Neutrophil (primary cell): ENCODE measurements around the gene ZCCHC4.

Source experiments
- H3K27ac ChIP-seq: fragments of 200-600 bp; sonication (generic); 2 replicates; pipeline ENCODE4 v1.5.1; 2016; ENCODE audit warnings: mild to moderate bottlenecking, moderate library complexity
- H3K27me3 ChIP-seq: fragments of 200-600 bp; sonication (generic); 2 replicates; pipeline ENCODE4 v1.6.0; 2016; ENCODE audit warnings: mild to moderate bottlenecking
- H3K36me3 ChIP-seq: fragments of 200-600 bp; sonication (generic); 2 replicates; pipeline ENCODE4 v1.5.1; 2017
- H3K4me1 ChIP-seq, 2 experiments: fragments of 200-600 bp in 1 of 2; sonication (generic) in 1 of 2; 1 replicate in 1 of 2; 2 replicates in 1 of 2; pipeline versions ENCODE4 v1.5.1 to v1.6.1; 2013 to 2016; ENCODE audit warnings: low read depth in 1 of 2, low read length in 1 of 2, mild to moderate bottlenecking in 1 of 2, moderate library complexity in 1 of 2; ENCODE audit not compliant: control insufficient read depth in 1 of 2, insufficient read depth in 1 of 2
- H3K4me3 ChIP-seq, 2 experiments: fragments of 200-600 bp in 1 of 2; sonication (generic) in 1 of 2; 1 replicate in 1 of 2; 2 replicates in 1 of 2; pipeline ENCODE4 v1.5.1; 2013 to 2016; ENCODE audit warnings: low read depth in 1 of 2, low read length in 1 of 2, mild to moderate bottlenecking in 1 of 2, moderate library complexity in 1 of 2
- H3K9me3 ChIP-seq: fragments of 200-600 bp; sonication (generic); 2 replicates; pipeline ENCODE4 v1.5.1; 2016
- TF ChIP-seq, protein P1 (sequence below): fragments of 200-600 bp; sonication (generic); IDR thresholded peaks from 2 replicates; pipeline ENCODE4 v1.5.1; 2016; ENCODE audit warnings: antibody characterized with exemption

ZCCHC4 gene

DNA sequence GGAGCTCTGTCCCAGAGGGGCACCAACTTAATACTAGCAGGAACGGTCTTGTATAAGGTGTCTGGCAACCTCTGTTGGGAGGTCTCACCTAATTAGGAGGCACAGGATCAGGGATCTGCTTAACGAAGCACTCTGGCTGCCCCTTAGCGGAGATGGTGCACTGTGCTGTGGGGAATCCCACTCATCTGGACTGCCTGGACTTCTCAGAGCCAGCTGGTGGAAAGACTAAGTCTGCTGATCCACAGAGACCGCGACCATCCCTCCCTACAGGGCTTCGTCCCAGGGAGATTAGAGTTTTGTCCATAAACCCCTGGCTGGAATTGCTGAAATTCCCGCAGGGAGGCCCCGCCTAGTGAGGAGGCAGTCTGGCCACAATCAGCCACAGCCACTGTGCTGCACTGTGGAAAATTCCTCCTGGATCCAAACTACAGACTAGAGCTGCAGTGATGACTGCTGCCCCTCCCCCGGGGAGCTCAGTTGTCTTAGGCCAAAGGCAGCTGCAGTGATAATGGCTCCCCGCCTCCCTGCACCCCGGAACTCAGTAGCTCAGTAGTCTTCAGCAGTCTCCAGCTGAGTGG, 22.0 kb upstream of the ZCCHC4 start:
- Histone ChIP-seq H3K27me3 (no peaks in the 10 kb centered on the region), H3K36me3 (no peaks in the 10 kb centered on the region), H3K27ac (no peak overlapping the region), H3K4me1 (no peaks in the 10 kb centered on the region), H3K4me3 (no peak overlapping the region), H3K9me3 (no peaks in the 10 kb centered on the region)
- TF ChIP-seq, protein P1, sequence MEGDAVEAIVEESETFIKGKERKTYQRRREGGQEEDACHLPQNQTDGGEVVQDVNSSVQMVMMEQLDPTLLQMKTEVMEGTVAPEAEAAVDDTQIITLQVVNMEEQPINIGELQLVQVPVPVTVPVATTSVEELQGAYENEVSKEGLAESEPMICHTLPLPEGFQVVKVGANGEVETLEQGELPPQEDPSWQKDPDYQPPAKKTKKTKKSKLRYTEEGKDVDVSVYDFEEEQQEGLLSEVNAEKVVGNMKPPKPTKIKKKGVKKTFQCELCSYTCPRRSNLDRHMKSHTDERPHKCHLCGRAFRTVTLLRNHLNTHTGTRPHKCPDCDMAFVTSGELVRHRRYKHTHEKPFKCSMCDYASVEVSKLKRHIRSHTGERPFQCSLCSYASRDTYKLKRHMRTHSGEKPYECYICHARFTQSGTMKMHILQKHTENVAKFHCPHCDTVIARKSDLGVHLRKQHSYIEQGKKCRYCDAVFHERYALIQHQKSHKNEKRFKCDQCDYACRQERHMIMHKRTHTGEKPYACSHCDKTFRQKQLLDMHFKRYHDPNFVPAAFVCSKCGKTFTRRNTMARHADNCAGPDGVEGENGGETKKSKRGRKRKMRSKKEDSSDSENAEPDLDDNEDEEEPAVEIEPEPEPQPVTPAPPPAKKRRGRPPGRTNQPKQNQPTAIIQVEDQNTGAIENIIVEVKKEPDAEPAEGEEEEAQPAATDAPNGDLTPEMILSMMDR = no peak

DNA sequence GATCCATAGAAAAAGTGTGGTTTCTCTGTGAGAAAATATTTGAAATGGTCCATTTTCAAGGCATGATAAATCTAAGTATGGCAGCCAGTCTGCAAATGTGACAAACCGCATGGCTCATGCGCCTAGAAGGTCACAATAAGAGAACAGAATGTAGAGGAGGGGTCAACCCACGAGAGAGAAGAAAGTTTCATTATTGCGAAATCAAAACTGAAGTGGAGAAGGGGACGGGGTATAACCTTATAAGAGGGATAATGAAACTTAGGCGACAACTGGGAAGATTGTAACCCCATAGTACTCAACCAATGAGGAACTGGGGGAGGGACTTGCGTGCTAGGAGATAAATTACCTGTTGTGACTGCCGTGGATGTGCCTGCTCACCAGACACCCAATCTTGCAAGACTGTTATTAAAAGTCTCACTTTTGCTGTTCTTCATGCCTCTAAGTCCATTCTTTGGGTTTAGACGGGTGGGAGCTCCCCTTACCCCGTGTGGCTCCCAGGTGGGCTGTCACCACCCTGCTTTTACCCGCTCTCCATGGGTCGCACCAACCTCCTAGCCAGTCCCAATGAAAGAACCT, 21.3 kb upstream of the ZCCHC4 start:
- Histone ChIP-seq H3K27me3 (no peaks in the 10 kb centered on the region), H3K4me1 (no peaks in the 10 kb centered on the region), H3K36me3 (no peaks in the 10 kb centered on the region), H3K4me3 (no peak overlapping the region), H3K9me3 (no peaks in the 10 kb centered on the region), H3K27ac (no peak overlapping the region)
- TF ChIP-seq, protein P1 = no peak

DNA sequence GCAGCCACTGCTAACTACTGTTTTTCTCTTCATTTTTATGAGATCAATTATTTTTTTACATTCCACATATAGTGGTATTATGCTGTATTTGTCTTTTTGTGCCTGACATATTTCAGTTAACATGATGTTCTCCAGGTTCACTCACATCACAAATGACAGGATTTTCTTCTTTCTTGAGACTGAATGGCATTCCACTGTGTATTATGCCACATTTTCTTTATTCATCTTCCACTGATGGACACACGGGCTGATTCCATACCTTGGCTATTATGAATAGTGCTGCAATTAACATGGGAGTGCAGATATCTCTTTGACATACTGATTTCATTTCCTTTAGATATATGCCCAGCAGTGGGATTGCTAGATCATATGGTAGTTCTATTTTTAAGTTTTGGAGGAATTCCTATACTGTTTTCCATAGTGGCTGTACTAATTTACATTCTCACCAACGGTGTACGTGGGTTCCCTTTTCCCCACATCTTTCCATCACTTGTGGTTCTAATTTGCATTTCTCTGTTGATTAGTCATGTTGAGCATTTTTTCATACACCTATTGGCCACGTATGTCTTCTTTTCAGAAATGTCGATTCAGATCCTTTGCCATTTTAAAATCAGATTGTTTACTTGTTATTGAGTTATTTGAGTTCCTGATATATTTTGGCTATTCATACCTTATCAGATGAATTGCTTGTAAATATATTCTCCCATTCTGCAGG, 14.9 kb upstream of the ZCCHC4 start:
- peaks cover 18% of the 10 kb centered on the region for H3K27me3 ChIP-seq
- H3K36me3 ChIP-seq = no peaks in the 10 kb centered on the region
- H3K4me1 ChIP-seq = no peaks in the 10 kb centered on the region
- H3K4me3 ChIP-seq = no peak overlapping the region
- TF ChIP-seq, protein P1 = no peak
- H3K9me3 ChIP-seq = no peaks in the 10 kb centered on the region
- H3K27ac ChIP-seq = no peak overlapping the region

DNA sequence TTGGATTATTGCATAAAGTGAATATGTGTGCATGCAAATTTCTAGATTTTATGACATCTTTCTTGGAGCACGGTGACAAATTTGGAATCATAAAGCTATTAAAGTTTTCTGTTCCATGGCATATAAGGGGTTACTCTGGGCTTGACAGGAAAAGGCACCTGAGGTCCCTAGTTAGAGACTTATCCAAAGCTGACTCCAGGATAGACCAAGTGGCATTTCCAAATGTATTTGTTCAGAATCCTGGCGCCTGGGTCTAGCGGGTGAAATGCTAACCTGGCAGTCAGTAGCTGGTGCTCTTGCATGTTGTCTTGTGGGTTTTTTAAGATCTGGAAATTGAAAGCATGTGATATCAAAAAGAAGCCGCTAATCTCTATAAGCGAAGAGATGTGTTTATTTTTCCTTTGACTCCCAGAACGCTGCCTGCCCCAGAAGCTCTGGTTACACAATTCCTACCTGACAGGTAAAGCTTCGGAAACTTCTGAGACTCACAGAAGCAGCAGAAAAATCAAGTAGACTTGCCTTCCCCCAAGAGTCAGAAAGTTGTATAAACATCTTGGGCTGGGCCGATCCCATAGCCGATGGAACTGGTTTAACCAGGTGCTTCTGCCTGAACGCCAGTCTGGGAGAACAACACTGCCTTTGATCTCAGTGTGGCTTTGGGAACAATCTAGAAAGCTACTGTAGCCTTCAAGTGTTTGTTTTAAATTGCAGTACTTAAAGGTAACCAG, 12.9 kb upstream of the ZCCHC4 start:
- TF ChIP-seq, protein P1 = no peak
- H3K27ac ChIP-seq = no peak overlapping the region
- H3K4me1 ChIP-seq = no peaks in the 10 kb centered on the region
- H3K27me3 ChIP-seq = peaks cover 18% of the 10 kb centered on the region
- H3K9me3 ChIP-seq = no peaks in the 10 kb centered on the region
- no peaks in the 10 kb centered on the region for H3K36me3 ChIP-seq
- no peak overlapping the region for H3K4me3 ChIP-seq

DNA sequence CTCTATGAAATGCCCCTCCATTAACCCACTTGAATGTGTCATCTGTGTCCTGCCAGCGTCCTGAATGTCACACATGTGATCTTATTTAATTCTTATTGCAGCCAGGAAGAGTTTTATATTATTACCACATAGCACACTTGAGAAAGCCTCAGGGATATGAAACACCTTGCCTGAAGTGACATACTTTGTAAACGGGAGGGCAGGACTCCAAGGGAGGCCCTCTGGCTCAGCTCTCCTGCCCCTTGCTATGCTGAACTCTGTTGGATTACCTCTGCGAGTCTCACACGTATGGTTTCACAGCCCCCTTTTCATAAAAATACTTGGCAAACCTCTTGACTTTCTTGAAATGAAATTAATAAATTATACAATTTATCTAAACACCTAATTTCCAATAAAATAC, 11.1 kb upstream of the ZCCHC4 start:
- TF ChIP-seq, protein P1 = no peak
- no peaks in the 10 kb centered on the region for H3K9me3 ChIP-seq
- H3K36me3 ChIP-seq = no peaks in the 10 kb centered on the region
- peaks cover 18% of the 10 kb centered on the region for H3K27me3 ChIP-seq
- H3K4me1 ChIP-seq = no peaks in the 10 kb centered on the region
- H3K4me3 ChIP-seq = no peak overlapping the region
- H3K27ac ChIP-seq = no peak overlapping the region
